AG04450 (cell line): ENCODE results near the gene ABCC3. TPM values are rescaled to one million over a fixed set of nuclear protein-coding genes. Genes with fewer than 3 reads are reported as not detected.

Experiments used
- CTCF ChIA-PET: fragments of 300-600, 350-600 bp; formaldehyde crosslinking; extraction: SDS; loops from one replicate; lab custom pipeline; 2022; ENCODE audit warnings: antibody characterized with exemption, inconsistent platforms; lab: Charles Lee
- POLR2A ChIA-PET: fragments of 350-600 bp; formaldehyde crosslinking; extraction: SDS; loops from one replicate; lab custom pipeline; 2021; ENCODE audit warnings: antibody characterized with exemption, inconsistent platforms; lab: Yijun Ruan, JAX
- DNase-seq: peaks from one replicate; pipeline ENCODE4 v3.0.0-alpha.2; 2011; ENCODE audit warnings: low read depth, low spot score
- H3K27ac ChIP-seq: one replicate; pipeline ENCODE4 v1.5.1; 2012; ENCODE audit warnings: low read depth, low read length, control low read depth
- H3K27me3 ChIP-seq: one replicate; pipeline ENCODE4 v1.6.0; 2012; ENCODE audit warnings: low read length; ENCODE audit not compliant: control insufficient read depth, insufficient read depth
- H3K4me3 ChIP-seq: 2 replicates; pipeline ENCODE4 v1.5.1; 2011; ENCODE audit warnings: mild to moderate bottlenecking, low read depth, low read length, control low read depth
- H3K9me3 ChIP-seq: 2 replicates; pipeline ENCODE4 v1.5.1; 2012; ENCODE audit warnings: low read length; ENCODE audit not compliant: control insufficient read depth, insufficient read depth
- CTCF ChIP-seq: IDR thresholded peaks from 2 replicates; pipeline ENCODE4 v1.5.1; 2011; ENCODE audit warnings: low read depth, low read length, control low read depth, inconsistent platforms
- polyA plus RNA-seq: library from polyadenylated mRNA; depleted of rRNA; stranded (reverse); fragments of >200 nt; gene quantifications from 2 replicates; pipeline ENCODE4 v1.2.3, GENCODE V29; 2011; rRNA removed
- small RNA-seq: library from RNA; depleted of rRNA; stranded (forward); fragments of <200 nt; gene quantifications from one replicate; pipeline ENCODE3, GENCODE V24; 2012; ENCODE audit warnings: low read depth; ENCODE audit not compliant: insufficient read length

Gene ABCC3
- polyA plus RNA-seq, 1 experiment, result 21.7 TPM

GRCh38 chr17:50731575-50732460 lies 97.1 kb downstream of the ABCC3 start:
- Histone ChIP-seq H3K27ac (no peak overlapping the region), H3K27me3 (no peaks in the 10 kb centered on the region), H3K9me3 (no peaks in the 10 kb centered on the region), H3K4me3 (no peak overlapping the region)
- TF ChIP-seq CTCF, result no peak
- POLR2A ChIA-PET, result no interaction called here
- DNase-seq, result no peak
- CTCF ChIA-PET, result interaction anchor here (0.7 to 1.2 kb wide), 2 partner anchors 120 to 181 kb away, joined by 3 to 5 read pairs; no protein-coding TSS in a partner anchor

- no peaks in the 10 kb centered on the region for H3K9me3 ChIP-seq
- H3K27me3 ChIP-seq, result no peaks in the 10 kb centered on the region
- DNase-seq, result no peak
- CTCF ChIA-PET, result no interaction called here
- POLR2A ChIA-PET, result no interaction called here
- H3K27ac ChIP-seq, result no peak overlapping the region
- H3K4me3 ChIP-seq, result no peak overlapping the region
- no peak for TF ChIP-seq CTCF
Measured at GRCh38 chr17:50735287-50735686, 100.6 kb downstream of the ABCC3 start.

GRCh38 chr17:50737118-50737698 lies 102.5 kb downstream of the ABCC3 start:
- ChIA-PET POLR2A (no interaction called here), CTCF (no interaction called here)
- H3K27ac ChIP-seq, result no peak overlapping the region
- TF ChIP-seq CTCF, result no peak
- H3K9me3 ChIP-seq, result no peaks in the 10 kb centered on the region
- H3K4me3 ChIP-seq, result no peak overlapping the region
- no peaks in the 10 kb centered on the region for H3K27me3 ChIP-seq
- no peak for DNase-seq

- DNase-seq, result no peak
- no peak for TF ChIP-seq CTCF
- no peaks in the 10 kb centered on the region for H3K9me3 ChIP-seq
- CTCF ChIA-PET, result interaction anchor here (1.6 kb wide), 1 partner anchor 44 kb away, joined by 3 read pairs; no protein-coding TSS in a partner anchor
- POLR2A ChIA-PET, result no interaction called here
- no peak overlapping the region for H3K27ac ChIP-seq
- H3K4me3 ChIP-seq, result no peak overlapping the region
- H3K27me3 ChIP-seq, result no peaks in the 10 kb centered on the region
Measured at GRCh38 chr17:50739098-50739497, 104.4 kb downstream of the ABCC3 start.

Small RNAs within 50 kb of the gene (small RNA-seq; reads per million reads assigned to genes)
- gene RF00019, result not detected

Other genes with a start within 250 kb of the ABCC3 start
- gene LRRC59, start 237.4 kb upstream of the ABCC3 start, polyA plus RNA-seq, result 143 and 145 TPM in 2 replicates
- gene ACSF2, start 208.7 kb upstream of the ABCC3 start, polyA plus RNA-seq, result 42.5 and 52.1 TPM in 2 replicates
- gene CHAD, start 166.0 kb upstream of the ABCC3 start, polyA plus RNA-seq, result not detected in 2 replicates
- gene RSAD1, start 156.0 kb upstream of the ABCC3 start, polyA plus RNA-seq, result 15.5 and 17.5 TPM in 2 replicates
- gene MYCBPAP, start 126.4 kb upstream of the ABCC3 start, polyA plus RNA-seq, result 0.11 and 0.17 TPM in 2 replicates
- gene EPN3, start 102.1 kb upstream of the ABCC3 start, polyA plus RNA-seq, result not detected in 2 replicates
- gene SPATA20, start 87.7 kb upstream of the ABCC3 start, polyA plus RNA-seq, result 17.1 and 25.1 TPM in 2 replicates
- gene CACNA1G, start 74.2 kb upstream of the ABCC3 start, polyA plus RNA-seq, result 0.05 TPM in 1 of 2 replicates, not detected in the other
- gene ANKRD40, start 73.0 kb downstream of the ABCC3 start, polyA plus RNA-seq, result 32.8 and 39.8 TPM in 2 replicates
- 70.6 and 120 TPM in 2 replicates for gene LUC7L3, start 84.7 kb downstream of the ABCC3 start, polyA plus RNA-seq
- gene ANKRD40CL, start 132.6 kb downstream of the ABCC3 start, polyA plus RNA-seq, result not detected in 2 replicates
- gene WFIKKN2, start 200.7 kb downstream of the ABCC3 start, polyA plus RNA-seq, result 0.07 and 0.10 TPM in 2 replicates
- 18.3 and 20.3 TPM in 2 replicates for gene TOB1, start 231.5 kb downstream of the ABCC3 start, polyA plus RNA-seq